Hepatocyte (in vitro differentiated cells): ENCODE data around the gene RASSF1. TPM values are rescaled to one million over a fixed set of nuclear protein-coding genes. Genes with fewer than 3 reads are reported as not detected.
A peak's percentile ranks its signal among the peaks of the same experiment; 100 is the strongest.

Source experiments
- DNase-seq: peaks from one replicate; pipeline ENCODE4 v3.0.0-alpha.2; 2016; ENCODE audit warnings: low spot score
- H2AFZ ChIP-seq: fragments of 200-600 bp; sonication (generic); 2 replicates; pipeline ENCODE4 v1.6.0; 2016; ENCODE audit warnings: antibody characterized with exemption, mild to moderate bottlenecking
- H3K27ac ChIP-seq: fragments of 200-600 bp; sonication (generic); 2 replicates; pipeline ENCODE4 v1.5.1; 2016; ENCODE audit warnings: mild to moderate bottlenecking
- H3K27me3 ChIP-seq: fragments of 200-600 bp; sonication (generic); 2 replicates; pipeline ENCODE4 v1.6.1; 2016
- H3K36me3 ChIP-seq: fragments of 200-600 bp; sonication (generic); replicated peaks from 2 replicates; pipeline ENCODE4 v1.5.1; 2016; ENCODE audit warnings: low read depth; ENCODE audit not compliant: insufficient read depth
- H3K4me1 ChIP-seq: fragments of 200-600 bp; sonication (generic); 2 replicates; pipeline ENCODE4 v1.5.1; 2016; ENCODE audit warnings: mild to moderate bottlenecking, moderate library complexity; ENCODE audit not compliant: insufficient read depth
- H3K4me2 ChIP-seq: fragments of 200-600 bp; sonication (generic); 2 replicates; pipeline ENCODE4 v1.6.0; 2016
- H3K4me3 ChIP-seq: fragments of 200-600 bp; sonication (generic); 2 replicates; pipeline ENCODE4 v1.5.1; 2016; ENCODE audit warnings: mild to moderate bottlenecking
- H3K79me2 ChIP-seq: fragments of 200-600 bp; sonication (generic); 2 replicates; pipeline ENCODE4 v1.6.0; 2017; ENCODE audit warnings: mild to moderate bottlenecking
- H3K9me2 ChIP-seq: fragments of 200-600 bp; sonication (generic); replicated peaks from 2 replicates; pipeline ENCODE4 v1.6.0; 2017; ENCODE audit warnings: mild to moderate bottlenecking; ENCODE audit not compliant: insufficient read depth
- H3K9me3 ChIP-seq: fragments of 200-600 bp; sonication (generic); 2 replicates; pipeline ENCODE4 v1.5.1; 2016; ENCODE audit warnings: low read depth, mild to moderate bottlenecking
- H4K20me1 ChIP-seq: fragments of 200-600 bp; sonication (generic); 2 replicates; pipeline ENCODE4 v1.6.0; 2016; ENCODE audit warnings: mild to moderate bottlenecking; ENCODE audit not compliant: insufficient read depth, poor library complexity, severe bottlenecking
- CTCF ChIP-seq: fragments of 200-600 bp; sonication (generic); IDR thresholded peaks from 2 replicates; pipeline ENCODE4 v1.5.1; 2016; ENCODE audit warnings: antibody characterized with exemption, mild to moderate bottlenecking; ENCODE audit not compliant: poor library complexity
- EZH2 ChIP-seq: fragments of 200-600 bp; sonication (generic); IDR thresholded peaks from 2 replicates; pipeline ENCODE4 v1.6.1; 2016; ENCODE audit warnings: antibody characterized with exemption, mild to moderate bottlenecking, borderline replicate concordance
- EZH2phosphoT487 ChIP-seq: fragments of 200-600 bp; sonication (generic); IDR thresholded peaks from one replicate; pipeline ENCODE4 v1.6.1; 2018; ENCODE audit warnings: antibody characterized with exemption, mild to moderate bottlenecking, low read depth, moderate library complexity; ENCODE audit not compliant: unreplicated experiment, severe bottlenecking
- WGBS: methylation state at CpG from one replicate; pipeline ENCODE4 v1.1.6; 2016; ENCODE audit warnings: low lambda C conversion rate; ENCODE audit errors: missing lambda C conversion rate; 5-methylcytosine and 5-hydroxymethylcytosine counted together
- polyA plus RNA-seq: library from polyadenylated mRNA; unstranded; fragments of >200 nt; fragmentation: Nextera tagmentation; extraction: Ambion mirVana; gene quantifications from 2 replicates; pipeline ENCODE4 v1.2.1, GENCODE V29; 2016
- total RNA-seq: library from RNA; depleted of rRNA; stranded (reverse); fragments of >200 nt; gene quantifications from 2 replicates; pipeline ENCODE4 v1.2.3, GENCODE V29; 2014

RASSF1 gene
- total and polyA plus RNA-seq, 2 experiments from 2014 or later, result 11.3 to 22.9 TPM

- no peak overlapping the region for H3K4me2 ChIP-seq
Measured at GRCh38 chr3:50339485-50340146, 1.0 kb downstream of the RASSF1 start.

GRCh38 chr3:50338965-50339364, 1.7 kb downstream of the RASSF1 start:
- H3K79me2 ChIP-seq, result peaks cover 27% of the 10 kb centered on the region
- H2AFZ ChIP-seq, result no peak overlapping the region
- no peak overlapping the region for H3K4me3 ChIP-seq
- DNase-seq, result no peak
- peaks cover 25% of the 10 kb centered on the region for H3K27me3 ChIP-seq
- 84% methylated on average over 5 of the region's 5 CpGs for WGBS
- H4K20me1 ChIP-seq, result peaks cover under 1% of the 10 kb centered on the region
- no peak overlapping the region for H3K27ac ChIP-seq
- H3K9me3 ChIP-seq, result no peaks in the 10 kb centered on the region
- H3K4me2 ChIP-seq, result no peak overlapping the region
- H3K4me1 ChIP-seq, result peaks cover 34% of the 10 kb centered on the region
- no peaks in the 10 kb centered on the region for H3K9me2 ChIP-seq
- no peak for TF ChIP-seq EZH2
- TF ChIP-seq CTCF, result no peak
- no peak for TF ChIP-seq EZH2phosphoT487
- H3K36me3 ChIP-seq, result no peaks in the 10 kb centered on the region

More at GRCh38 chr3:50339485-50340146, 1.0 kb downstream of the RASSF1 start:
- H3K4me3 ChIP-seq, result no peak overlapping the region
- 92% methylated on average over 14 of the region's 14 CpGs for WGBS
- H4K20me1 ChIP-seq, result no peaks in the 10 kb centered on the region
- no peak for TF ChIP-seq EZH2phosphoT487
- TF ChIP-seq CTCF, result no peak
- no peak for TF ChIP-seq EZH2
- H3K27me3 ChIP-seq, result peaks cover 25% of the 10 kb centered on the region
- H3K4me1 ChIP-seq, result peaks cover 34% of the 10 kb centered on the region
- H2AFZ ChIP-seq, result no peak overlapping the region
- no peak for DNase-seq
- no peaks in the 10 kb centered on the region for H3K9me2 ChIP-seq
- H3K79me2 ChIP-seq, result peaks cover 20% of the 10 kb centered on the region
- no peaks in the 10 kb centered on the region for H3K9me3 ChIP-seq
- no peaks in the 10 kb centered on the region for H3K36me3 ChIP-seq
- H3K27ac ChIP-seq, result no peak overlapping the region

DNA sequence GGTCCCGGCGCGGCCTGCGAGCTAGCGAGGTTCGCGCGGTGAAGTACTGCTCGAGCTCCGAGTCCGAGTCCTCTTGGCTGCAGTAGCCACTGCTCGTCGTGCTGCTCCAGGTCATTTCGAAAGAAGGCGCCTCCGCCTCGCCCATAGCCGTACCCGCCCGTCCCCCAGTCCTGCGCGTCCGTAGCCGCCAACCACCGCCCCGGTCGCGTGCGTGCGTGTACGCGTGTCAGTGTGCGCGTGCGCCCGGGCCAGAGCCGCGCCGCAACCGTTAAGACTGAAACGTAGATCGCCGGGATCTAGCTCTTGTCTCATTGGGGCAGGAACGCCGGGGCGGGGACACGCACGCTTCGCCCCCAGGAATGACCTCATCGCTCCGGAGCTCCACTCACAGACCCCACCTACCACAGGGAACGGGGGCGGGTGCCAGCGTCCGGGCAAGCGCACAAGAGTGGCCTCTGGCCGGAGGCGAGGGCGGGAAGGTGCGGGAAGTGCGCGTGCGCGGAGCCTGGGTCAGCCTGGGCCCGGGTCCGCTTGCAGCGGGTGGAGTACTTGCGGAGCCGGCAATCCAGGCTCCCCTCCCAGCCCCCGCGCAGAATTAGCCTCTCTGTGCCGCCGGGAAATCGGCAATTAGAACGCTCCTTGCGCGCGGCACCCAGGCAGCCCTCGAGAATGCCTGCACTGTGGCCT, 3.3 kb downstream of the RASSF1 start:
- no peak for TF ChIP-seq EZH2
- TF ChIP-seq EZH2phosphoT487, result no peak
- TF ChIP-seq CTCF, result no peak
- H3K79me2 ChIP-seq, result peaks cover 41% of the 10 kb centered on the region
- H4K20me1 ChIP-seq, result peaks cover 3% of the 10 kb centered on the region
- H3K4me2 ChIP-seq, result peak overlapping the region; percentile 93
- no peaks in the 10 kb centered on the region for H3K36me3 ChIP-seq
- DNase-seq, result peak; percentile 99
- H3K4me1 ChIP-seq, result peaks cover 34% of the 10 kb centered on the region
- WGBS, result under 1% methylated on average over 68 of the region's 79 CpGs
- H3K9me2 ChIP-seq, result no peaks in the 10 kb centered on the region
- H2AFZ ChIP-seq, result peak overlapping the region; percentile 69
- H3K9me3 ChIP-seq, result no peaks in the 10 kb centered on the region
- H3K27ac ChIP-seq, result peak overlapping the region; percentile 92
- H3K4me3 ChIP-seq, result peak overlapping the region; percentile 63
- peaks cover 25% of the 10 kb centered on the region for H3K27me3 ChIP-seq
